H1 (cell line): ENCODE data around the gene MEF2D. TPM values are rescaled to one million over a fixed set of nuclear protein-coding genes. Genes with fewer than 3 reads are reported as not detected.

Source experiments
- BACH1 ChIP-seq: IDR thresholded peaks from 2 replicates; pipeline ENCODE4 v1.6.1; 2012; ENCODE audit warnings: low read length, improper control_type of control experiment
- CBX8 ChIP-seq: fragments of 300-800, 300-1000 bp; sonication (generic); IDR thresholded peaks from 2 replicates; pipeline ENCODE4 v1.7.1; 2016; ENCODE audit warnings: low read depth, low read length, borderline replicate concordance
- CTCF ChIP-seq, 3 experiments: IDR thresholded peaks; 1 replicate in 2 of 3; 2 replicates in 1 of 3; pipeline versions ENCODE4 v1.5.1 to v1.6.1; 2011; ENCODE audit warnings: low read length in 3 of 3, mild to moderate bottlenecking in 3 of 3, inconsistent platforms in 2 of 3, low read depth in 1 of 3, moderate library complexity in 1 of 3; ENCODE audit not compliant: insufficient read depth in 1 of 3; ENCODE audit errors: control extremely low read depth in 1 of 3
- RFX5 ChIP-seq: IDR thresholded peaks from 2 replicates; pipeline ENCODE4 v1.6.1; 2011; ENCODE audit warnings: low read depth, low read length, improper control_type of control experiment, borderline replicate concordance
- polyA plus RNA-seq, 7 experiments: library from polyadenylated mRNA; depleted of rRNA in 3 of 7; stranded (reverse) in 5 of 7; unstranded in 2 of 7; fragments of >200 nt in 5 of 7; fragments of 200-250 nt in 2 of 7; gene quantifications; 1 replicate in 5 of 7; 2 replicates in 1 of 7; 4 replicates in 1 of 7; pipeline versions ENCODE4 v1.2.1 to v1.2.3, GENCODE V29; 2011 to 2013; ENCODE audit warnings: missing spikeins in 2 of 7, mixed read lengths in 2 of 7
- total RNA-seq: library from RNA; stranded (reverse); fragmentation: NEBNext Ultra II Directional; extraction: Animal tissue kit (Norgen Biotek cat#: 25700); gene quantifications from 2 replicates; pipeline ENCODE4 v1.2.1, GENCODE V29; 2021

MEF2D gene
- total and polyA plus RNA-seq, 2 of the 8 experiments (the other 6 are each of a cell fraction or from before 2014, with no cell fraction given), result 17.3 to 20.3 TPM

- no peak for TF ChIP-seq CTCF (IDR thresholded peaks at IDR 0.05; ENCODE audit: control extremely low read depth in 1 of 3, insufficient read depth in 1 of 3, low read depth in 1 of 3, low read length in 3 of 3)
- TF ChIP-seq BACH1, result no peak
- no peak for TF ChIP-seq CBX8
- no peak for TF ChIP-seq RFX5
Measured at GRCh38 chr1:156525071-156525501, 24.5 kb upstream of the MEF2D start (continued).
